ENCODE results near the gene MAOB.
A peak's percentile ranks its signal among the peaks of the same experiment; 100 is the strongest.

The MAOB gene

DNA sequence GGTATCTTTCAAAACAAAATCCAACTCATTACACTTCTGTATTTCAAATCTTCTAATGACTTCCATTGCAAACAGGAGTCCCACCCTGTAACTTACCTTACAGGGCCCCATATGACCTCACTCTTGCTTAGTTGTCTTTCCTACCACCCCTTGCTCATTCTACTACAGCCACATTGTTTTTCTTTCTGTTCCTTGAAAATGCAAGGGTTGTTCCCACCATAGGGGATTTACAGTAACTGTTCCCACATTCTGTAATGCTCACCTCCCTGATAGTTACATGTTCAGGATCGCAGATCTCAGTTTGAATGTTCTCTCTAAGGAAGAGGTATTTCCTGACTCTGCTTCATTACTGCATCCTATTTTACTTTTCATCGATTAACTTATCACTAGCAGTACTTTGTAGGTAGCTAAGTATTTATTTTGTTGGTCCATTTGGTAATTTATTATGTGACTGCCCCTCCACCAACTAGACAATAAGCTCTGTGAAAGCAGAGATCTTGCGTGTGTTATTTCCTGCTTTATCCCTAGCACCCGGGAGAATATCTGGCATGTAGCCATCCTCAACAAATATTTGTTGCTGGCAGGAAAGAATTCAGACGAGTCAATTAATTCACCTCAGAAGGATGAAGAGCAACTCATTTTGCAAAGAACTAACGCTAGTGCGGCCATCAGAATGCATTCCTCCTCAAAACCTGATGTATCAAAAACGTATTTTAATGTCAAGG lies 21.4 kb downstream of the MAOB start:
- DNase-seq (ENCODE audit: low spot score) = peak; percentile 45

GRCh38 chrX:43853225-43853828 lies 28.9 kb downstream of the MAOB start:
- DNase-seq (ENCODE audit: low spot score) = no peak

- DNase-seq (ENCODE audit: low spot score) = no peak
Measured at GRCh38 chrX:43850629-43851028, 31.6 kb downstream of the MAOB start.

GRCh38 chrX:43849173-43849572 lies 33.1 kb downstream of the MAOB start:
- no peak for DNase-seq (ENCODE audit: low spot score)

- DNase-seq (ENCODE audit: low spot score) = no peak
Measured at GRCh38 chrX:43847352-43847751, 34.9 kb downstream of the MAOB start.

- DNase-seq (ENCODE audit: low spot score) = no peak
Measured at GRCh38 chrX:43846558-43846957, 35.7 kb downstream of the MAOB start.

DNA sequence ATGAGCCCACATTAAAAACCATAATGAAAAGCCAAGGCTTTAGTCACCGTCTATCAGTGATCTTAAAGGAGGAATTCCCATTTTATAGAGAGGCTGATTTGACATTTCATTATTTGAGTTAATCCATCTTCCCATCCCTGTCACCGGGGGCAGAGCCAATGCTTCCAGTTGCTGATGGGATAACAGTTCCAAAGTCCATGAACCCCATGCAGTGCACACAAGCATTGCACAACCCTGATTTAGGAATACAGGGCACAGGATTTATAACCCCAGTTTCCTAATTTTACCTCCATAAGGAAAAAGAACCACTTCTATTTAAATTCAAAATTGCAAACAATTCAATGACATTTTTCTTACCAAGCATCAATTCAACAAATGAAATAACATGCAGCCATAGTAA lies 36.5 kb downstream of the MAOB start:
- no peak for DNase-seq (ENCODE audit: low spot score)

DNA sequence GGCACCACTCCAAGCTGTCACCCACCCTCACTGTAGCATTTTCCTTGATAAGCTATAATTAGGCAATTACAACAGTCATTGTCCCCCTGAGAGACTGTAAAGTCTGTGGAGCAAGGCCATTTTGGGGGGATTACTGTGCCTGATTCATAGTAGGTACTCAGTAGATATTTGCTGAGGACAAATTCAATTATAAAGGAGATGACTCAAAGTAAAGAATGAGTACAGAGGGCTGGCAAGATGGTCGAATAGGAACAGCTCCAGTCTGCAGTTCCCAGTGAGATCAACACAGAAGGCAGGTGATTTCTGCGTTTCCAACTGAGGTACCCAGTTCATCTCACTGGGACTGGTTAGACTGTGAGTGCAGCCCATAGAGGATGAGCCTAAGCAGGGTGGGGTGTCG lies 42.0 kb downstream of the MAOB start:
- no peak for DNase-seq (ENCODE audit: low spot score)

GRCh38 chrX:43836435-43837184 lies 45.6 kb downstream of the MAOB start:
- peak; percentile 10 for DNase-seq (ENCODE audit: low spot score)

DNA sequence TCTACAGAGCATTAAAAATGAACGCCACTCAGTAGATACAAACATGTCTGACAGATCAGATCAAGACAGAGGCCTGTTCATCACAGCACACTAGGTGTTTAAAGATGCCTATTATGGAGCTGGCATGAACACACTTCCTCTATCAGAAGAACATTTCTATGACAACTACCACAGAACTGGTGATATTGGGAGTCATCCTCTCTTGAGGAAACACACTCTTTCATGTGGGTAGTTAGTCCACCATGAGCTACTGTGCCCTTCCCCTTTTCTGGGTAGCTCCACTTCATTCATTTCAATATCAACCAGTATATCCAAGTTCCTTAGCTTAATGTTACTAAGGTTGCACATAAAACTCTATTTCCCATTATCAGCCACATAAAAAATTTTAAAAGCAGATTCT lies 46.7 kb downstream of the MAOB start:
- DNase-seq (ENCODE audit: low spot score) = no peak

- DNase-seq (ENCODE audit: low spot score) = no peak
Measured at GRCh38 chrX:43827791-43828190, 54.5 kb downstream of the MAOB start.

GRCh38 chrX:43822014-43822413 lies 60.2 kb downstream of the MAOB start:
- peak; percentile 37 for DNase-seq (ENCODE audit: low spot score)

- no peak for DNase-seq (ENCODE audit: low spot score)
Measured at GRCh38 chrX:43817444-43817843, 64.8 kb downstream of the MAOB start.

GRCh38 chrX:43815209-43815608 lies 67.0 kb downstream of the MAOB start:
- DNase-seq (ENCODE audit: low spot score) = no peak

DNA sequence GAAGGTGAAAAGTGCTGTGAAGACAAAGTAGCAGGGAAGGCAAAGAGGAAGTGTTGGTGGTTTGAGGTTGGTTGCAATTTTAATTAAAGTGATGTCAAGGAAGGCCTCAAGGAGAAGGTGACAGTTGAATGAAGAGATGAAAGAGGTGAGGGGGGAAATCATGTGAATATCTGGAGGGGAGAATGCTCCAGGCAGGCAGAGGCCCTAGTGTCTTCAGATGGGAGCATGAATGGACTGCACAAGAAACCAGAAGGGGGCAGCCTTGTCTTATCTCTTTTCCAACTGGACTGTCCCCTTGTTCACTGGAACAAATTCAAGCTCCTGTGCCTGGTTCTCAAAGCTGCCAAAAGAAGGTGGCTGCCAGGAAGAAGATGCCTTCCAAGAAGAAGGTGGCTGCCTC lies 68.4 kb downstream of the MAOB start:
- peak; percentile 2 for DNase-seq (ENCODE audit: low spot score)

DNA sequence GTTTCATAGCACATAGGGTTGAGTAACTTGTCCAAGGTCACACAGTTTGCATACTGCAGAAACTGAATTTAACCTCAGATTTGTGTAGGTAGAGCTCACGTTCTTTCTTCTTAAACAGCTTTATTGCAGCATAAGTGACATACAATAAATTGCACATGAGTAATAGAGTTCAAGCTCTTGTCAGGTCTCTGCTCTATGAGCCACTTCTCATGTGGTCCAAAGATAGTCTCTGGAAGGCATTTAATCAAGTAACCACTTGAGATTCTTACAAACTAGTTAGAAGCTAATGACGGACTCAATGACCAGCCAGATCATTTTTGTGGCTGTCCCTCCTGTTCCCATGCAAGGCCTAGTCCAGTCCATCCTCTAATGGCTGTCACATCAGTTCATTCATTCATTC lies 68.9 kb downstream of the MAOB start:
- no peak for DNase-seq (ENCODE audit: low spot score)

- DNase-seq (ENCODE audit: low spot score) = no peak
Measured at GRCh38 chrX:43809463-43809862, 72.8 kb downstream of the MAOB start.

GRCh38 chrX:43808231-43808630 lies 74.0 kb downstream of the MAOB start:
- DNase-seq (ENCODE audit: low spot score) = no peak

- DNase-seq (ENCODE audit: low spot score) = no peak
Measured at GRCh38 chrX:43805579-43805978, 76.7 kb downstream of the MAOB start.

- no peak for DNase-seq (ENCODE audit: low spot score)
Measured at GRCh38 chrX:43804021-43804420, 78.2 kb downstream of the MAOB start.

DNA sequence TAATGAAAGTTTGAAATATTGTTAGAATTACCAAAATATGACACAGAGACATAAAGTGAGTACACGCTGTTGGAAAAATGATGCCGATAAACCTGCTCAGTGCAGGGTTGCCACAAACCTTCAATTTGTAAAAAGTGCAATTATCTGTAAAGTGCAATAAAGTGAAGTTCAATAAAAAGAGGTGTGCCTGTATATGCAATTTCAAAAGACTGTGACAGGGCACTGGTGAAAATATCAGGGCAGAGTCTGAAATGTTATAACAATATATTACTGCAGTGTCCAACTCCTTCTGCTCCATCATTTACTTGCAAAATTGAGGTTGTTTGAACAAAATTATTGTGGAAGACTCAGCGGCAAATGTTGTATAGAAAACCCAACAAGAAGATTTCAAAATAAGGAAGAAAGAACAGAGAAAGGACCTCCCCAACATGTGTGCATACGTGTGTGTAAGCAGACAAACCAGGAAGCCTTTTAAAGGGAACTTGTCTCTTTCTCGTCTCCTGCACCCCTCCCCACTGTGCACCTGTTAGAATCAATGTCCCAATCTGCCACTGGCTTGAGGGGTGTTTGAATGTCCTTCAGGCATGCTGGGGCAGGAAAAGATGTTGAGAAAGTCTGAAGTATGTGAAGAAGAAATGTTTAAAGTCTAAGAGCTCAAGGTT lies 96.2 kb downstream of the MAOB start:
- DNase-seq (ENCODE audit: low spot score) = no peak

- no peak for DNase-seq (ENCODE audit: low spot score)
Measured at GRCh38 chrX:43758044-43758443, 124.2 kb downstream of the MAOB start.

GRCh38 chrX:43756076-43756475 lies 126.2 kb downstream of the MAOB start:
- no peak for DNase-seq (ENCODE audit: low spot score)
